ENCODE results near the gene CSRNP2. TPM values are rescaled to one million over a fixed set of nuclear protein-coding genes. Genes with fewer than 3 reads are reported as not detected.

The CSRNP2 gene
- total RNA-seq, 1 experiment from 2014 or later = 33.7 TPM

DNA sequence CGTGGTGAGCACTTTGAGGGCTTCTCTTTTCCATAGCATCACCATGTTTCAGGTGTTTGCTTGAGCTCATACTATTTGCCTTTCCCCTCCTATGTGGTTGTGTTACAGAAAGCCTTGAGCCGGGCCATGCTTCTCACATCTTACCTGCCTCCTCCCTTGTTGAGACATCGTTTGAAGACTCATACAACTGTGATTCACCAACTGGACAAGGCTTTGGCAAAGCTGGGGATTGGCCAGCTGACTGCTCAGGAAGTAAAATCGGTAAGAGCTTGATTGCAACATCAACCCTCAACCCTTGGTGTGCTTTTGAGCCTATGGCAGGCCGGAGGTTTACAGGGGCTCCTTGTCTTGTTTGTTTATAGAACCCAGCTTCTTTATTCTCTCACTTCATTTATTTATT, 27.2 kb downstream of the CSRNP2 start (continued):
- no peak for TF ChIP-seq TEAD4 (CRISPR knock-in tag; IDR thresholded peaks at IDR 0.05)
- TF ChIP-seq SP1 (CRISPR knock-in tag; conservative IDR thresholded peaks at IDR 0.05) = no peak
- TF ChIP-seq ZNF232 (CRISPR knock-in tag; IDR thresholded peaks at IDR 0.05) = no peak

DNA sequence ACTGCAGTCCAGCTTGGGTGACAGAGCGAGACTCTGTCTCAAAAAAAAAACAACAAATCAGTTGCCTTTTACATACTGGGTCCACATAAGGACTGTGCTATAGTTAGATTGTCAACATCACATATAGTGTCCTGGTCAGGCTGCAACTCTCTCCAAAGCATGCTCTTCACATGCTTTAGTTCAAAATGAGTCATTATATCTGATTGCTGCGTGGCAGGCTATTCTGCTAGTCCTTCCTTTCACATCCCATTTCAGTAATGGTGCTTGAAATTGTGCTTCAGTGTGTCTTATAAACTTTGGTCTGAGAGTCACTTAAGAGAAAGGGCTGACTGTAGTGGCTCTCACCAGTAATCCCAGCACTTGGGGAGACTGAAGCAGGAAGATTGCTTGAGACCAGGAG, 28.3 kb downstream of the CSRNP2 start:
- POLR2A ChIA-PET = no interaction called here

DNA sequence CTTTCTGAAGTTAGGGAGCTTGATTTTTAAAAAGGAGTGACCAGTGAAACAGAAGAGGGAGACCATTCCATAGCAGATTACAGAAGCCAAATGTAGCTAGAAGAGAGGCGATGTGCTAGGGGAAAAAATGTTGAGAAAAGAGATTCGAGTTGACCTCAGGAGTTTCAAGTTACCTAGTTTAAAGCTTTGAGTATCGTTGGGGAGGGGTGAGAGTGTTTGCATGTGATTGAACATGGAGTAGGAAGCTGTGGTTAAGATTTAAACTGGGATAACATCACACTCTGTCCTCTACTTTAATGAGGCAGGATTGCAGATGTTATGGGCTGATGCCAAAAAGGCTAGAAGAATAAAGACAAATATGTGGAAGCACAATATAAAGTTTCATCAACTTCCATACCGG, 31.6 kb downstream of the CSRNP2 start:
- ChIA-PET POLR2A (no interaction called here), CTCF (no interaction called here)
- Mint-ChIP-seq H3K4me1 (peaks cover 13% of the 10 kb centered on the region), H3K27ac (peak overlapping the region; percentile 66), H3K9me3 (no peaks in the 10 kb centered on the region), H3K4me3 (no peak overlapping the region), H3K36me3 (peaks cover 29% of the 10 kb centered on the region), H3K27me3 (ENCODE audit: low read depth) (peaks cover 5% of the 10 kb centered on the region; the same call in 1 of the 2 replicates)
- TF ChIP-seq ZNF396 (CRISPR knock-in tag; IDR thresholded peaks at IDR 0.05; ENCODE audit: borderline replicate concordance) (no peak), ZNF671 (CRISPR knock-in tag; IDR thresholded peaks at IDR 0.05) (no peak), ZNF416 (CRISPR knock-in tag; IDR thresholded peaks at IDR 0.05) (no peak), NFYB (CRISPR knock-in tag; conservative IDR thresholded peaks at IDR 0.05; ENCODE audit: low read depth) (no peak), TEAD1 (CRISPR knock-in tag; IDR thresholded peaks at IDR 0.05) (no peak), NR3C1 (CRISPR knock-in tag; conservative IDR thresholded peaks at IDR 0.05; ENCODE audit: low read depth) (no peak)
- TF ChIP-seq, protein P1, sequence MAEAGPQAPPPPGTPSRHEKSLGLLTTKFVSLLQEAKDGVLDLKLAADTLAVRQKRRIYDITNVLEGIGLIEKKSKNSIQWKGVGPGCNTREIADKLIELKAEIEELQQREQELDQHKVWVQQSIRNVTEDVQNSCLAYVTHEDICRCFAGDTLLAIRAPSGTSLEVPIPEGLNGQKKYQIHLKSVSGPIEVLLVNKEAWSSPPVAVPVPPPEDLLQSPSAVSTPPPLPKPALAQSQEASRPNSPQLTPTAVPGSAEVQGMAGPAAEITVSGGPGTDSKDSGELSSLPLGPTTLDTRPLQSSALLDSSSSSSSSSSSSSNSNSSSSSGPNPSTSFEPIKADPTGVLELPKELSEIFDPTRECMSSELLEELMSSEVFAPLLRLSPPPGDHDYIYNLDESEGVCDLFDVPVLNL (CRISPR knock-in tag; IDR thresholded peaks at IDR 0.05; ENCODE audit: borderline replicate concordance, low read depth) = no peak
- TF ChIP-seq, protein P2, sequence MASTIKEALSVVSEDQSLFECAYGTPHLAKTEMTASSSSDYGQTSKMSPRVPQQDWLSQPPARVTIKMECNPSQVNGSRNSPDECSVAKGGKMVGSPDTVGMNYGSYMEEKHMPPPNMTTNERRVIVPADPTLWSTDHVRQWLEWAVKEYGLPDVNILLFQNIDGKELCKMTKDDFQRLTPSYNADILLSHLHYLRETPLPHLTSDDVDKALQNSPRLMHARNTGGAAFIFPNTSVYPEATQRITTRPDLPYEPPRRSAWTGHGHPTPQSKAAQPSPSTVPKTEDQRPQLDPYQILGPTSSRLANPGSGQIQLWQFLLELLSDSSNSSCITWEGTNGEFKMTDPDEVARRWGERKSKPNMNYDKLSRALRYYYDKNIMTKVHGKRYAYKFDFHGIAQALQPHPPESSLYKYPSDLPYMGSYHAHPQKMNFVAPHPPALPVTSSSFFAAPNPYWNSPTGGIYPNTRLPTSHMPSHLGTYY (CRISPR knock-in tag; IDR thresholded peaks at IDR 0.05) = no peak
- ATAC-seq (no peak), DNase-seq (ENCODE audit: low spot score) (no peak)

More for the DNA sequence above, 28.3 kb downstream of the CSRNP2 start:
- Mint-ChIP-seq H3K36me3 (peaks cover 49% of the 10 kb centered on the region), H3K4me1 (no peaks in the 10 kb centered on the region), H3K27me3 (ENCODE audit: low read depth) (no peaks in the 10 kb centered on the region), H3K27ac (no peak overlapping the region), H3K4me3 (no peak overlapping the region), H3K9me3 (no peaks in the 10 kb centered on the region)
- no peak for ATAC-seq
- DNase-seq (ENCODE audit: low spot score) = no peak
- TF ChIP-seq, protein P3, sequence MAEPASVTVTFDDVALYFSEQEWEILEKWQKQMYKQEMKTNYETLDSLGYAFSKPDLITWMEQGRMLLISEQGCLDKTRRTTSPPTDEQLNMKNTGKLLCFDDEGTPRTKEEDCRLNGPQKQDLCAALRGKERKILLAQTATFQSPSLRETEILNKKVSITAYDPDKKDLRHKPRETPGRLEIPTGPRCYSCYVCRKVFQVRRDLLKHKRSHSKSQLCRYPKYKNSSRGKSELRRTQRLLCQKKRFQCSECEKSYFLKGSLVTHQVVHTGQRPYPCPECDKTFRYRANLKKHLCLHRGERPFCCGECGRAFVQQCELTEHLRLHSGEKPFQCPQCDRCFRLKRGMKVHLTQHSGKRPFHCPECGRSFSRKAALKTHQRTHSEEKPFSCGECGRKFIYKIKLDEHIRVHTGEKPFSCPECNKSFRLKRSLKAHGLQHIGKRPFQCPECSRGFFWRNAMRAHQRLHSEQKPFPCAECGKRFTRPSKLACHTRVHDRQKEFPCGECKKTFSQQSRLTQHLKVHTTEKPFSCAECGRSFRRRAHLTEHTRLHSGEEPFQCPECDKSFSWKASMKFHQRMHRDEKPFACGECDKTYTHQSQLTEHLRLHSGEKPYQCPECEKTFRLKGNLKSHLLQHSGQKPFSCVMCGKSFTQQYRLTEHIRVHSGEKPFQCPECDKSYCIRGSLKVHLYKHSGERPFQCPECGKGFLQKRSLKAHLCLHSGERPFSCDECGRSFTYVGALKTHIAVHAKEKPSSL (CRISPR knock-in tag; conservative IDR thresholded peaks at IDR 0.05) = no peak
- TF ChIP-seq TEAD4 (CRISPR knock-in tag; IDR thresholded peaks at IDR 0.05) (no peak), NR1H2 (CRISPR knock-in tag; IDR thresholded peaks at IDR 0.05) (no peak), NR2C2 (CRISPR knock-in tag; IDR thresholded peaks at IDR 0.05) (no peak), ZNF219 (CRISPR knock-in tag; IDR thresholded peaks at IDR 0.05; ENCODE audit: borderline replicate concordance) (no peak), JUN (CRISPR knock-in tag; IDR thresholded peaks at IDR 0.05) (no peak), SMAD3 (CRISPR knock-in tag; IDR thresholded peaks at IDR 0.05; ENCODE audit: borderline replicate concordance) (no peak), GTF2I (CRISPR knock-in tag; conservative IDR thresholded peaks at IDR 0.05) (no peak), NFATC4 (CRISPR knock-in tag; IDR thresholded peaks at IDR 0.05) (no peak), ZNF396 (CRISPR knock-in tag; IDR thresholded peaks at IDR 0.05; ENCODE audit: borderline replicate concordance) (no peak)
- TF ChIP-seq, protein P4, sequence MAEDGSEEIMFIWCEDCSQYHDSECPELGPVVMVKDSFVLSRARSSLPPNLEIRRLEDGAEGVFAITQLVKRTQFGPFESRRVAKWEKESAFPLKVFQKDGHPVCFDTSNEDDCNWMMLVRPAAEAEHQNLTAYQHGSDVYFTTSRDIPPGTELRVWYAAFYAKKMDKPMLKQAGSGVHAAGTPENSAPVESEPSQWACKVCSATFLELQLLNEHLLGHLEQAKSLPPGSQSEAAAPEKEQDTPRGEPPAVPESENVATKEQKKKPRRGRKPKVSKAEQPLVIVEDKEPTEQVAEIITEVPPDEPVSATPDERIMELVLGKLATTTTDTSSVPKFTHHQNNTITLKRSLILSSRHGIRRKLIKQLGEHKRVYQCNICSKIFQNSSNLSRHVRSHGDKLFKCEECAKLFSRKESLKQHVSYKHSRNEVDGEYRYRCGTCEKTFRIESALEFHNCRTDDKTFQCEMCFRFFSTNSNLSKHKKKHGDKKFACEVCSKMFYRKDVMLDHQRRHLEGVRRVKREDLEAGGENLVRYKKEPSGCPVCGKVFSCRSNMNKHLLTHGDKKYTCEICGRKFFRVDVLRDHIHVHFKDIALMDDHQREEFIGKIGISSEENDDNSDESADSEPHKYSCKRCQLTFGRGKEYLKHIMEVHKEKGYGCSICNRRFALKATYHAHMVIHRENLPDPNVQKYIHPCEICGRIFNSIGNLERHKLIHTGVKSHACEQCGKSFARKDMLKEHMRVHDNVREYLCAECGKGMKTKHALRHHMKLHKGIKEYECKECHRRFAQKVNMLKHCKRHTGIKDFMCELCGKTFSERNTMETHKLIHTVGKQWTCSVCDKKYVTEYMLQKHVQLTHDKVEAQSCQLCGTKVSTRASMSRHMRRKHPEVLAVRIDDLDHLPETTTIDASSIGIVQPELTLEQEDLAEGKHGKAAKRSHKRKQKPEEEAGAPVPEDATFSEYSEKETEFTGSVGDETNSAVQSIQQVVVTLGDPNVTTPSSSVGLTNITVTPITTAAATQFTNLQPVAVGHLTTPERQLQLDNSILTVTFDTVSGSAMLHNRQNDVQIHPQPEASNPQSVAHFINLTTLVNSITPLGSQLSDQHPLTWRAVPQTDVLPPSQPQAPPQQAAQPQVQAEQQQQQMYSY (CRISPR knock-in tag; IDR thresholded peaks at IDR 0.05) = no peak
- TF ChIP-seq, protein P5, sequence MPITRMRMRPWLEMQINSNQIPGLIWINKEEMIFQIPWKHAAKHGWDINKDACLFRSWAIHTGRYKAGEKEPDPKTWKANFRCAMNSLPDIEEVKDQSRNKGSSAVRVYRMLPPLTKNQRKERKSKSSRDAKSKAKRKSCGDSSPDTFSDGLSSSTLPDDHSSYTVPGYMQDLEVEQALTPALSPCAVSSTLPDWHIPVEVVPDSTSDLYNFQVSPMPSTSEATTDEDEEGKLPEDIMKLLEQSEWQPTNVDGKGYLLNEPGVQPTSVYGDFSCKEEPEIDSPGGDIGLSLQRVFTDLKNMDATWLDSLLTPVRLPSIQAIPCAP (CRISPR knock-in tag; IDR thresholded peaks at IDR 0.05) = no peak
- TF ChIP-seq, protein P6, sequence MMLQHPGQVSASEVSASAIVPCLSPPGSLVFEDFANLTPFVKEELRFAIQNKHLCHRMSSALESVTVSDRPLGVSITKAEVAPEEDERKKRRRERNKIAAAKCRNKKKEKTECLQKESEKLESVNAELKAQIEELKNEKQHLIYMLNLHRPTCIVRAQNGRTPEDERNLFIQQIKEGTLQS (CRISPR knock-in tag; conservative IDR thresholded peaks at IDR 0.05) = no peak
- CTCF ChIA-PET = no interaction called here
